GM21367 (cell line): ENCODE results near the gene MECR.
"Not testable (repeated sequence)": the region's sequence is repeated elsewhere in the genome, so short reads cannot be mapped to it uniquely, and the experiment has no call there.

Source experiments
- ATAC-seq: cut with Tn5 transposase; IDR thresholded peaks from one replicate; pipeline ENCODE4 v1.9.1; 2021; ENCODE audit not compliant: unreplicated experiment

The MECR gene

GRCh38 chr1:29236712-29237128 is 6.0 kb upstream of the MECR start:
- ATAC-seq = no peak

DNA sequence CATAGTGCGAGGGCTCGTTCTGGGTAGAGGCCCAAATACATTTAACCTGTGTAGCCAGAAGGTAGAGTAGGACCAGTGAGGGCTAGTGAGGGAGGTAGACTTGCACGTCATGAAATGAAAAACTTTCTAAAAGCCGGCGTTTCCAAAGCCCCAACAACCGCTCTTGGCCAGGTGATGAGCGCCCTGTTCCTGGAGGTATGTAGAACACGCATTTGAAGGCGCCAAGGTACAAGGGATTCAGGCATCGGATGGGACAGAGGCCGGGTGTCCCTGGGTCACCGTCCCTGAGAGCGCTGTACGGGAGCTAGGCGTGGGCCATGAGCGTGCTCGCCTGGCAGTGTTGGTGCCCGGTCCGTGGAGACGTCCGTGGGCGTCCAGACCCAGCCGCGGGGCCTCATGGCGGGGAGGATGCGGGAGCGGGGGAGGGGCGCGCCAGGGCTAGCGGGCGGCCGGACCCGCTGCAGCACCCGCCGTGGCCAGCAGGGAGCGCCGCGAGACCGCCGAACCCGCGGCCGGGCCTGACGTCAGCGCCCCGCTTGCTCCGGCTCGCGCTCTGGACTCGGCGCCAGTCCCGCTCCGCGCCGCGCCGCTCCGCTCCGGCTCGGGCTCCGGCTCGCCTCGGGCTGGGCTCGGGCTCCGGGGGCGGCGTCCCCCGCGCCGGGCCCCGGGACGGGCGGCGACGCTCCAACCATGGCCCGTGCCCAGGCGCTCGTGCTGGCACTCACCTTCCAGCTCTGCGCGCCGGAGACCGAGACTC is 5.4 kb upstream of the MECR start, which contains the start of gene PTPRU:
Gene PTPRU (plus strand): TSS at position 568 of the 757 bp plus-strand sequence. CDS start 123 bp downstream, at position 691.
- peak; percentile 65 for ATAC-seq

- not testable (repeated sequence) for ATAC-seq
Observed at GRCh38 chr1:29234881-29235280, 4.1 kb upstream of the MECR start.

GRCh38 chr1:29234471-29234870 is 3.7 kb upstream of the MECR start:
- no peak for ATAC-seq

GRCh38 chr1:29233693-29234092 is 3.0 kb upstream of the MECR start:
- no peak for ATAC-seq

DNA sequence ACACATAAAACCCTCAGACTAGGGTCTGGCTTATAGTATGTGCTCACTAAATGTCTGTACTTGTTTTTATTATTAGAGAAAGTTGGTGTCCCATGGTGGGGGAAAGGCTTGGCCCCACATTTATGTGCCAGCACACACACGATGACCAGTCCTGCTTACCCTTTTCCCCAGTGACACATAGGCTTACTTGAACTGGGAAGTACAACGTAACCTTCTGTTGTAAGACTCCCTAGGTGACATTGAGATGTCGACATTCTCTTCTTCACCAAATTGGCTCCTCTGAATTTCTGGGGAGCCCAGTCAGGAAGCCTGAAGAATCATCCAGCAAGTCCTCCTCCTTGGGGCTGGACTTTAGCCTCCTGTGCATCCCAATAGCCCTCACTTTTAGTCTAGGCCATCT is 1.7 kb upstream of the MECR start:
- no peak for ATAC-seq

DNA sequence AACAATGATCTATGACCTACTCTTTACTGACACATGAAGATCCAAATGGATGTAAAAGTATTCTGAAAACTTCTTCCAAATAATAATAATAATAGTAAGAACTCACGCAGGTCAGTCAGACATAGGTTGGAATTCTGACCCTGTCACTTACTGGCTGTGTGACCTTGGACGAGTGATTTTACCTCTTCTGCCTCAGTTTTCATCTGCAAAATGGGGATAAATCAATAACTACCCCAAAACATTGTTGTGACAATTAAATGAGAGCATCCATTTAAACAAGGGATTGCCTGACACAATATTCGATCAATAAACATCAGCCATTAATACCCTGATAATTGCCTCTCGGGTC is 556 bp downstream of the MECR start:
- ATAC-seq = no peak

DNA sequence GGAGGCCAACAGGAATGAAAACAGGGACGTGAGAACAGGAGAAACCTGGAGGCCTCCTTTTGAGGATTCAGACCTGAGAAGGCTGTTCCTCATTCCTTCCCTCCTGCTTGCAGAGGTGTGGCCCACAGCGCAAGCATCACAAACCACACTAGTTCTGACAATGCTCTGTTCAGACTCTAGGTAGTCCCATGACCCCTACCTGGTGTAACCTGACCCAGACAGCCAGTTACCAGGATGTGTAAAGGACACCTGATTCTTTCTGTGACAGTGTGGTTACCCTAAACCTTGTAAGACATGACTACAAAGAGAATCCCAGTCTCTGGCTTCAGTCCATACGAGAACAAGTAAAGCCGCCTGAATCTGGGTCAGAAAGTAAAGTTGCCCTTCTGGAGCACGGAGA is 3.2 kb downstream of the MECR start:
- ATAC-seq = no peak

GRCh38 chr1:29225361-29225760 is 5.4 kb downstream of the MECR start:
- ATAC-seq = no peak

GRCh38 chr1:29224356-29224837 is 6.3 kb downstream of the MECR start:
- no peak for ATAC-seq

GRCh38 chr1:29223521-29223920 is 7.2 kb downstream of the MECR start:
- no peak for ATAC-seq

GRCh38 chr1:29222686-29223085 is 8.0 kb downstream of the MECR start:
- no peak for ATAC-seq

GRCh38 chr1:29222260-29222659 is 8.5 kb downstream of the MECR start:
- not testable (repeated sequence) for ATAC-seq

DNA sequence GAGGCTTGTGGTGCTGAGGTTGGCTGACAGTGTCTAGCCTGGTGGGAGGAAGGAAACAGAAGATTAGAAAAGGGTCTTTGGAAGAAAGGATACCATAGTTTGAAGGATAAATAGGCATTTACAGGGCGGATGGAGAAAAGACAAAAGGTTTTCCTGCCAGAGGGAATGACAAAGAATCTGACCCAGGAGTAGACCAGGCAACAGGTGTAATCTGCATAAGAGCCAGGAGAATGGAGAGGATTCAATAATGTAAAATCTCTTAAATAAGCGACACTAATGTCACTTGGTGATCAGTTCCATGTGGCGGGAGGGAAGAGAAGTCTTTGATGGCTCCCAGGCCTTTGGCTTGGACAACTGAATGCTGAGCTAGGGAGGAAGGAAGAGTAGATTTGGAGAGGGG is 9.4 kb downstream of the MECR start:
- ATAC-seq = no peak

GRCh38 chr1:29218223-29218622 is 12.5 kb downstream of the MECR start:
- ATAC-seq = no peak

DNA sequence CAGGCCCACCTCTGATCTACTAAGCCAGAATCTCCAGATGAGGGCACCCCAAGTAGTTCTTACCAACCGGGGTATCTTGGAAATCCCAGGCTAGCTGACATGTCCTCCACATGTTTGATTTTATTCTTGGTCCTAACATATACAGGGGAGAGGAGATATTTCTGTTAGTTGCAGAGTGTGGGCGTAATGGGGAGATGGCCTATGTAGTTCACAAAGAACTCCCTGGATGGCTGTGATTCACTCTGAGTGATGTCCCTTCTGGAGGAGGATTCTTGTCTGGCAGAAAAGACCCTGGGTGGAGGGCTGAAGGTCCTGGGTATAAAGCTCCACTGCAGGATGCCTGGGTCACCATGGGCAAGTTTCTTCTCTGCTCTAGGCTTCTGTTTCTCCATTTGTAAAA is 13.1 kb downstream of the MECR start:
- ATAC-seq = no peak

GRCh38 chr1:29213055-29213454 is 17.7 kb downstream of the MECR start:
- ATAC-seq = no peak

GRCh38 chr1:29211086-29212030 is 19.4 kb downstream of the MECR start:
- no peak for ATAC-seq

- ATAC-seq = no peak
Observed at GRCh38 chr1:29210278-29211085, 20.3 kb downstream of the MECR start.

GRCh38 chr1:29209173-29209572 is 21.6 kb downstream of the MECR start:
- ATAC-seq = no peak

GRCh38 chr1:29208442-29208841 is 22.3 kb downstream of the MECR start:
- no peak for ATAC-seq
